Suppressor macrophage treated with lipopolysaccharide for 1 hour (primary cell): ENCODE data around the gene MSRB1.
A peak's percentile ranks its signal among the peaks of the same experiment; 100 is the strongest.

ENCODE experiments used
- DNase-seq, 3 donors: peaks; one replicate each; pipeline ENCODE4 v3.0.0-alpha.2; 2020 to 2022

MSRB1 gene, protein sequence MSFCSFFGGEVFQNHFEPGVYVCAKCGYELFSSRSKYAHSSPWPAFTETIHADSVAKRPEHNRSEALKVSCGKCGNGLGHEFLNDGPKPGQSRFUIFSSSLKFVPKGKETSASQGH

DNA sequence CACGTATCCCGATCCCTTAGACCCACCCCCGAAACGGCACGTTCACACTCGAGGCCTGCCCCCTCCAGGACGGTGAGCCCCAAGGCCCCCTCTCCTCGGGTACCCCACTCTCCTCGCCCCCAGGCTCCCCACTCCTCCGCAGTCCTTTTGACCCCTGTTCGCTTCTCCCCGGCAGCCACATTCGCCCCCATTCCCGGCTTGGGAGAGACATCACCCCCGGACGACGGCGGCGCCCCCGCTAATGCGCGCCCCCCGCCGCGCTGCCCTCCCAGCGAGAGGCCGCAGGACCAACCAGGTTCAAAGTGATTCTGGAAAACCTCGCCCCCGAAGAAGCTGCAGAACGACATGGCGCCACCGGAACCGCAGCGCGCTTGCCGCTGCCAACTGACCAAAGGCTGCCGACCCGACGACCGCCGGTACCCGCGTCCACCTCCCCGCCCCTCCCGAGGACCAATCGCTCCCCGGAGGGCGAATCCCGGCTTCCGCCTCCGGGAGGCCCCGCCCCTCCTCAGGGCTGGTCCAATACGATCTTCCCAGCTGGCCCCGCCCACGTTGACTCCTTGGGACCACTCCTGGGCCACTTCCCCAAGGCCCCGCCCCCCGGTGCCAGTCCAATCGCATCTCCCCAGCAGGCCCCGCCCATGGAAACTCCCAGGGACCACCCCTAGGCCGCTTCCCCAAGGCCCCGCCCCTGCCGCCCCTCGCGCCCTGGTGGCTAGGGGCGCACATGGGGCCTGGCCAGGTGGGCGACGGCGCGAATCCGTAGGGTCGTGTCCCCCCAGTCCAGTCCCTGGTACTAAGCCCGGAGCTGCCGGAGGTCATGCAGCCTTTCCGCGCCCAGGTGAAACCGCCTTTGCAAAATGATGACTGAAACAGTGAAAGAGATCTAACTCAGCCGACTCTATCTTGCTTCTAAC is at the start of gene MSRB1:
Gene MSRB1 (minus strand): TSS at position 390 of the 917 bp plus-strand sequence. CDS start 43 bp downstream, at position 347.
- DNase-seq, result peak; percentile 100

DNA sequence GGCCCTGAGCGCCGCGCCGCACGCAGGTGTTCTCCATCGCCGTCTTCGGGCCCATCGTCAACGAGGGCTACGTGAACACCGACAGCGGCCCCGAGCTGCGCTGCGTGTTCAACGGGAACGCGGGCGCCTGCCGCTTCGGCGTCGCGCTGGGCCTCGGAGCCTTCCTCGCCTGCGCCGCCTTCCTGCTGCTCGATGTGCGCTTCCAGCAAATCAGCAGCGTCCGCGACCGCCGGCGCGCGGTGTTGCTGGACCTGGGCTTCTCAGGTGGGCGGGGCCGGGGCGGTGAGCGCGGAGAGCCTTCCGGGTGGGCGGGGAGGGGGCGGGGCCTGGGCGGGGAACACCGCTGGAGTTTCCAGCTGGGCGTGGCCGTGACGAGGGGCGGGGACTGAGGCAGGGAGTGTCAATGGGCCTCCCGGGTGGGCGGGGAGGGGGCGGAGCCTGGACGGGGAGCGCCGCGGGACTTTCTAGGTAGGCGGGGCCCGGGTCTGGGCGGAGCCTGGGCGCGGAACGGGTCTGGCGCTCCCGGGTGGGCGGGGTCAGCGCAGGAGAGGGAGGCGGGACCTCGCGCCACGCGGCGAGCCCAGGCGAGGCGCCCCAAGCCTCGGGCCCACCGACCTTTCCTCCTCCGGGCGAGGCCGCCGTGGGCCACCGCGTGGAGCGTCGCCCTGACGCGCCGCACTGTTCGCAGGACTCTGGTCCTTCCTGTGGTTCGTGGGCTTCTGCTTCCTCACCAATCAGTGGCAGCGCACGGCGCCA is 49.1 kb upstream of the MSRB1 start:
- DNase-seq, result peak; percentile 96 to 100 (median 99)

- DNase-seq, result no peak
Observed at GRCh38 chr16:1991588-1991947, 48.6 kb upstream of the MSRB1 start.

DNA sequence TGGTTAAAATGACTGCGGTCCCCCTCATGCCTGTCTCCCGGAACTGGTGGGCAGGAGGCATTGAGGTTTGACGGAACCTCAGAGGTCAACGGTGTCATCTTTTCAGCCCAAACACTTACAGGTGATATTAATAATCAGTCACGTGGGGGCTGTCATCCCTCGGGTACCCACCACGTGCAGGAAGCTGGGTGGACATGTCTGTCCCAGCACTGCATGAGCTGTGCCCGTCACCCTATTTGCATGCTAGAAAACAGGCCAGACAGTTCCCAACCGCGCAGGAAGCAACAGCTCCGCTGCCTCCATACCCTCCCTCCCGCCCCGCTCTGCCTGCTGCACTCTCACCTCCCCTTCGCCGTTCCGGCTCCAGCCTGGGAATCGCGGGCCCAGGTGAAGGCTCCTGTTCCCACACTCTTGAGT is 48.1 kb upstream of the MSRB1 start:
- DNase-seq, result peak; percentile 44 to 59 (median 55)

DNA sequence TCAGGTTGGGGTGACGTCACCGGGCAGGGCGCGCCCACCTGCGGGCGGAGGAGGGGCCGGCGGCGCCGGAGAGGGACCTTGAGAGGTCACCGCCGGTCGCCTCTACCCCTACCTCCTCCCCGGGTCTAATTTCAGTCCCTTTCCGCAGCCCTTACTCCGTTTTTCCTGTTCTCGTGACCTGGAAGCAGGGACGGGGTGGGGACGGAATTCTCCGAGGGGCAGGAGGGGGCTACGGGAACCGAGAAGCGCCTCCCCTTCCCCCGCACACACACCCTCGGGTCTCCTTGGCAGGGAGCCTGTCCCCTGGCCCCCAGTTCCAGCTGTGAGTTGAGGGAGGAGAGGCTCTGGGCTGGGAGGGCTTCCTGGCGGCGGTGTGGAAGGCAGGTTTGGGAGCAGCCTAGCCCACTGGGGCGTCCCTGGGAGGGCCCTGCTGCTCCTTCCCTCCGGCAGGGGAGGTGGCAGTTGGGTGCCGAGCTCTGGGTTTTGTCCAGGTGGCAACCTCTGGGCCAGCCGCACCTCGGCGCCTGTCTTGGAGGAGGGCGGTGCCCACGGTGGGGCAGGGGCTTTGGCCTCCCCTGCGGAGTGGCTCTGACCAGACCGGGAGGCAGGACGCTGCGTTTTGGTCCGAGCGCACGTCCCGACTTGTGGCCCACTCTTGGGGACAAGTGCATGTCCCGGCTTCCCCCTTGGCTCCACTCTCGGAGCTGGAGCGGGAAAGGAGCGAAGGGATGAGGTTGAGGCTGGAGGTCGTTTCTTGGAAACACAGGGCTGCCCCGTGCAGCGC is 47.5 kb upstream of the MSRB1 start:
- no peak for DNase-seq

DNA sequence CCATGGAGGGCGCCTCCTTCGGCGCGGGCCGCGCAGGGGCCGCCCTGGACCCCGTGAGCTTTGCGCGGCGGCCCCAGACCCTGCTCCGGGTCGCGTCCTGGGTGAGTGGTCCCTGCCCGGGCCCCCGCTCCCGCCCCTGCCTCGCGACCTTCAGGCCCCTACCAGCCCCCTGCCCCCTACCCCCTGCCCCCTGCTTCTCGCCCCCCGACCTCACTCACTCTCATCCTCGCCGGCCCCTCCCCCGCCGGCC is 47.0 kb upstream of the MSRB1 start:
- DNase-seq, result no peak

GRCh38 chr16:1989209-1990100 is 46.5 kb upstream of the MSRB1 start, which contains the start of gene SYNGR3:
Gene SYNGR3 (plus strand): TSS chr16:1989970. CDS start chr16:1990103, 133 bp downstream.
- DNase-seq, result peak in 2 of 3 donors; percentile 28 to 54

- DNase-seq, result no peak
Observed at GRCh38 chr16:1987198-1987597, 44.2 kb upstream of the MSRB1 start.

GRCh38 chr16:1985466-1986150 is 42.6 kb upstream of the MSRB1 start:
- DNase-seq, result no peak

- peak in 1 of 3 donors; percentile 30 for DNase-seq
Observed at GRCh38 chr16:1984347-1985225, 41.6 kb upstream of the MSRB1 start.

GRCh38 chr16:1983544-1984346 is 40.7 kb upstream of the MSRB1 start, which contains the start of gene GFER:
Gene GFER (plus strand): TSS chr16:1984193. CDS start chr16:1984219, 26 bp downstream.
- DNase-seq, result peak; percentile 93 to 99 (median 98)

GRCh38 chr16:1982991-1983543 is 40.1 kb upstream of the MSRB1 start:
- no peak for DNase-seq

DNA sequence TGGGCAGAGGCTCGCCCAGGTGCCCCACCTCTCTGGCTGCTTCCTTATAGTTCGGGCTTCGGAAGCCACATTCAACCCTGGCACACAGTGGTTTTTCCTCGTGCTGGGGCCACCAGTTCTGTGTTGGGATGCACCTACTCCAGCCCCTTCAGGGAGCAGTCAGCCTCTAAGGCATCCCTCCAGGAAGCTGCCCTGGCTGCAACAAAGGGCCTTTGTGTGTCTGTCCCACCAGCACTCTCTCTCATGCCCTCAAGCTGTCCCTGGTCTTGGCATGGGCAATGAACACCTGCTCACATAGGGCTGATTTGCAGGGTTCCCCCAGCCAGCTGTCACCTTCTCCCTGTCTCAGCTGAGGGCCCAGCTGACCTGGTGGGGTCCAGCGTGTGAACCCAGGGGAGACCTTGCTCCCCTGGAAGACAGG is 39.0 kb upstream of the MSRB1 start:
- DNase-seq, result no peak

GRCh38 chr16:1981398-1981836 is 38.4 kb upstream of the MSRB1 start, which contains the start of gene NOXO1:
Gene NOXO1 (minus strand): TSS chr16:1981469. CDS start chr16:1981179, 290 bp downstream.
- DNase-seq, result peak in 1 of 3 donors; percentile 30

GRCh38 chr16:1980770-1981087 is 37.7 kb upstream of the MSRB1 start:
- no peak for DNase-seq

GRCh38 chr16:1980030-1980769 is 37.2 kb upstream of the MSRB1 start:
- no peak for DNase-seq

- peak in 2 of 3 donors; percentile 39 to 53 for DNase-seq
Observed at GRCh38 chr16:1979271-1980029, 36.5 kb upstream of the MSRB1 start.
